ENCODE measurements around the gene SS18L1.

SS18L1 gene

GRCh38 chr20:62132421-62132820, 11.1 kb upstream of the SS18L1 start:
- no peaks in the 10 kb centered on the region for H3K27me3 ChIP-seq (ENCODE audit: insufficient read depth, low read depth)
- no peaks in the 10 kb centered on the region for H3K79me2 ChIP-seq (ENCODE audit: insufficient read depth, low read depth)
- H3K9ac ChIP-seq, result no peak overlapping the region
- no peak overlapping the region for H2AFZ ChIP-seq (ENCODE audit: low read depth)
- H4K20me1 ChIP-seq (ENCODE audit: insufficient read depth), result no peaks in the 10 kb centered on the region
- H3K4me2 ChIP-seq, result no peak overlapping the region
- H3K36me3 ChIP-seq (ENCODE audit: insufficient read depth), result no peaks in the 10 kb centered on the region; the same call in 1 of the 2 replicates
- H3K4me3 ChIP-seq (IDR thresholded peaks at IDR 0.05; ENCODE audit: insufficient read depth, low read depth, low read length), result no peak overlapping the region
- H3K4me1 ChIP-seq (ENCODE audit: low read depth, poor library complexity, severe bottlenecking), result no peaks in the 10 kb centered on the region
- TF ChIP-seq CTCF (conservative IDR thresholded peaks at IDR 0.05; ENCODE audit: low read depth, low read length), result no peak
- H3K27ac ChIP-seq, result no peak overlapping the region

- H3K4me2 ChIP-seq, result no peak overlapping the region
- H3K27me3 ChIP-seq (ENCODE audit: insufficient read depth, low read depth), result no peaks in the 10 kb centered on the region
- H3K36me3 ChIP-seq (ENCODE audit: insufficient read depth), result no peaks in the 10 kb centered on the region; the same call in 1 of the 2 replicates
- H2AFZ ChIP-seq (ENCODE audit: low read depth), result no peak overlapping the region
- no peak overlapping the region for H3K9ac ChIP-seq
- TF ChIP-seq CTCF (conservative IDR thresholded peaks at IDR 0.05; ENCODE audit: low read depth, low read length), result no peak
- H3K4me3 ChIP-seq (IDR thresholded peaks at IDR 0.05; ENCODE audit: insufficient read depth, low read depth, low read length), result no peak overlapping the region
- no peak overlapping the region for H3K27ac ChIP-seq
- H4K20me1 ChIP-seq (ENCODE audit: insufficient read depth), result no peaks in the 10 kb centered on the region
- H3K4me1 ChIP-seq (ENCODE audit: low read depth, poor library complexity, severe bottlenecking), result no peaks in the 10 kb centered on the region
- no peaks in the 10 kb centered on the region for H3K79me2 ChIP-seq (ENCODE audit: insufficient read depth, low read depth)
These were observed 10.3 kb upstream of the SS18L1 start for GRCh38 chr20:62133051-62133845.

- Histone ChIP-seq H3K79me2 (ENCODE audit: insufficient read depth, low read depth) (peaks cover under 1% of the 10 kb centered on the region; the same call in 1 of the 2 replicates), H4K20me1 (ENCODE audit: insufficient read depth) (no peaks in the 10 kb centered on the region), H3K4me3 (IDR thresholded peaks at IDR 0.05; ENCODE audit: insufficient read depth, low read depth, low read length) (no peak overlapping the region), H2AFZ (ENCODE audit: low read depth) (no peak overlapping the region), H3K36me3 (ENCODE audit: insufficient read depth) (no peaks in the 10 kb centered on the region; the same call in 1 of the 2 replicates), H3K4me2 (no peak overlapping the region), H3K27me3 (ENCODE audit: insufficient read depth, low read depth) (no peaks in the 10 kb centered on the region), H3K9ac (no peak overlapping the region), H3K27ac (no peak overlapping the region), H3K4me1 (ENCODE audit: low read depth, poor library complexity, severe bottlenecking) (no peaks in the 10 kb centered on the region)
- TF ChIP-seq CTCF (conservative IDR thresholded peaks at IDR 0.05; ENCODE audit: low read depth, low read length), result no peak
These were observed 9.7 kb upstream of the SS18L1 start for GRCh38 chr20:62133864-62134263.

GRCh38 chr20:62134735-62135231, 8.8 kb upstream of the SS18L1 start:
- H3K79me2 ChIP-seq (ENCODE audit: insufficient read depth, low read depth), result peaks cover 10% of the 10 kb centered on the region
- peaks cover 7% of the 10 kb centered on the region; the same call in 1 of the 2 replicates for H3K36me3 ChIP-seq (ENCODE audit: insufficient read depth)

More at GRCh38 chr20:62134735-62135231, 8.8 kb upstream of the SS18L1 start:
- H3K27me3 ChIP-seq (ENCODE audit: insufficient read depth, low read depth), result no peaks in the 10 kb centered on the region
- no peak overlapping the region for H2AFZ ChIP-seq (ENCODE audit: low read depth)
- no peak overlapping the region for H3K4me2 ChIP-seq
- TF ChIP-seq CTCF (conservative IDR thresholded peaks at IDR 0.05; ENCODE audit: low read depth, low read length), result no peak
- H3K27ac ChIP-seq, result no peak overlapping the region
- H3K9ac ChIP-seq, result no peak overlapping the region
- H4K20me1 ChIP-seq (ENCODE audit: insufficient read depth), result peaks cover under 1% of the 10 kb centered on the region
- no peaks in the 10 kb centered on the region for H3K4me1 ChIP-seq (ENCODE audit: low read depth, poor library complexity, severe bottlenecking)
- no peak overlapping the region for H3K4me3 ChIP-seq (IDR thresholded peaks at IDR 0.05; ENCODE audit: insufficient read depth, low read depth, low read length)

Measured in KMS-11 (cell line).